ENCODE results near the gene DNASE2B.

DNASE2B gene

DNA sequence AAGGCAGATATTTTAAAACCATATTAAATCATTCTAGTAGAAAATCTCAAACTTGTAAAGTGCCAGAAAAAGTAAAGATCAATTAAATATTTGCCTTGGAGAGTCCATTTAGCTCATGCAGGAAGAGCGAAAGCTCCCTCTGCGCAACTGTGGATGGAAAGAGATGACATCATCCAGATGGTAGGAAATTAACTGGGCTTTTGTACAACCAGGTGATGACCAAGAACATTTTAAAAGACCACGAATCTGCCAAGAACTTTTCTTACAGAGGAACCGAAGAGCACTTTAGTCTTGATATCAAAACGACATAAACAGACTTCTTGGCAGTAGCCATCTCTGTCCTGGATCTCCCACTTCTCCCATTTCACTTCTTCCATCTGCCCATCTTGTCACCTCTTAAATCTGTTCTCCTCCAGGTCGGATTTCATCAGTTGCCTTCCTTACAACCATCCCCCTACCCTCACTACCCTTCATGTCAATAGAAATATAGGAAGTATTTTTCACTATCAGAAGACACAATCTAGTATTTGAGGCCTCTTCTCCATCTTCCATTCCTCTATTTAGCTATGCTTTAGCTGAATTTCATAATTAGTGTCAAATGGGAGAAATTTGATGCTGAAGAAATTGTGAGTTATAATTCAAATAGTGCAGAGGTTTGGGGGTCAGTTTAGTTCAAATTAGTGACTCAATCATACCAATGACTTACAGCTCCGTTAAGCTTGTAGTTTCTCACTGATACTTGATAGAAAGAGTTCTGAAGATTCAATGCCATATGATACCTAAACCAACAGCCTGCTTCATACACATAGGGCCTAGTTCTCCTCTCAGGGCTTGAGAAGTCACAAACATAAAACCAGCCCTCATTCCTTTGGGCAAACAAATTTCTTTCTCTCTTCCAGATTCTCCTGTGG lies 22.0 kb upstream of the DNASE2B start:
- TF ChIP-seq, protein P1, sequence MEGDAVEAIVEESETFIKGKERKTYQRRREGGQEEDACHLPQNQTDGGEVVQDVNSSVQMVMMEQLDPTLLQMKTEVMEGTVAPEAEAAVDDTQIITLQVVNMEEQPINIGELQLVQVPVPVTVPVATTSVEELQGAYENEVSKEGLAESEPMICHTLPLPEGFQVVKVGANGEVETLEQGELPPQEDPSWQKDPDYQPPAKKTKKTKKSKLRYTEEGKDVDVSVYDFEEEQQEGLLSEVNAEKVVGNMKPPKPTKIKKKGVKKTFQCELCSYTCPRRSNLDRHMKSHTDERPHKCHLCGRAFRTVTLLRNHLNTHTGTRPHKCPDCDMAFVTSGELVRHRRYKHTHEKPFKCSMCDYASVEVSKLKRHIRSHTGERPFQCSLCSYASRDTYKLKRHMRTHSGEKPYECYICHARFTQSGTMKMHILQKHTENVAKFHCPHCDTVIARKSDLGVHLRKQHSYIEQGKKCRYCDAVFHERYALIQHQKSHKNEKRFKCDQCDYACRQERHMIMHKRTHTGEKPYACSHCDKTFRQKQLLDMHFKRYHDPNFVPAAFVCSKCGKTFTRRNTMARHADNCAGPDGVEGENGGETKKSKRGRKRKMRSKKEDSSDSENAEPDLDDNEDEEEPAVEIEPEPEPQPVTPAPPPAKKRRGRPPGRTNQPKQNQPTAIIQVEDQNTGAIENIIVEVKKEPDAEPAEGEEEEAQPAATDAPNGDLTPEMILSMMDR (IDR thresholded peaks at IDR 0.05), result no peak

GRCh38 chr1:84377480-84378095 lies 20.7 kb upstream of the DNASE2B start:
- TF ChIP-seq, protein P1 (IDR thresholded peaks at IDR 0.05), result no peak

DNA sequence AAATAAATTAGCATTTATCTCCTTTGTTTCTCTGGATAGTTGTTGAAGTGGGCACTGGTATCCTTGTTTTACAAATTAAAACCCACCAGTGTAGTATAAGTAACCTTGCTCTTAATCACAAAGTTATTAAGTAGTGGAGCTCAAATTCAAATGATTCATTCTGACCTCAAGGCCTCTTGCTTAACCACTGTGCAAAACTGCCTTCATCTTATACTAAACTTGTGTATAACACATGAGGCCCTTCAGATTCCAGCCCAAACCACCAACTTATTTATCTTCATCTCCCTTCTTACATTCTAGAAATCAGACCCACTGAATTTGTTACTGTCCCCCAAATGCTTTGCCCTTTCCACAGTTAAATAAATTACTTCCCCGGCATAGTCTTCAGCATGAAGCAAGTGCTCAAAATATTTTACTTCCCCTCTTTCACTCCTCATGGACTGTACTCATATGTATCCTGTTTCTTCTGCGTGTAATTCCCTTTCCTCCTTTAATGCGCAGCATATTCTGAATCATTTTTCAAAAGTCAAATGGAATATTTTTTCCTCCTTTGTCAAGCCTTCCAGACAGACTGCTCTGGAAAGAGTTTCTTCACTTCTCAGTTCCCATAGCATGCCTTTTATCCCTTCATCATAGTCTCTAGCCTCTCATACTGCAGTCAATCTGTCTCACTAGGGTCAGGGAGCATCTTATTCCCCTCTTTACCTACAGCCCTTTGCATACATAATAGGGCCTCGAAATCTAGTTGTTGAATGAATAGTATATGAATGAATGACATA lies 19.0 kb upstream of the DNASE2B start:
- TF ChIP-seq, protein P1 (IDR thresholded peaks at IDR 0.05), result no peak

GRCh38 chr1:84379917-84380180 lies 18.4 kb upstream of the DNASE2B start:
- TF ChIP-seq, protein P1 (IDR thresholded peaks at IDR 0.05), result no peak

- TF ChIP-seq, protein P1 (IDR thresholded peaks at IDR 0.05), result no peak
These were observed 16.2 kb upstream of the DNASE2B start for GRCh38 chr1:84382127-84382526.

- TF ChIP-seq, protein P1 (IDR thresholded peaks at IDR 0.05), result no peak
These were observed 12.9 kb upstream of the DNASE2B start for GRCh38 chr1:84385347-84385746.

GRCh38 chr1:84386716-84387479 lies 11.4 kb upstream of the DNASE2B start:
- TF ChIP-seq, protein P1 (IDR thresholded peaks at IDR 0.05), result no peak

Measured in LNCAP (cell line).